ENCODE measurements around the gene RETREG1. TPM values are rescaled to one million over a fixed set of nuclear protein-coding genes. Genes with fewer than 3 reads are reported as not detected.

Gene RETREG1
- polyA plus RNA-seq, 1 of the 3 experiments (the other 2 are of a cell fraction) = 0.43 TPM

DNA sequence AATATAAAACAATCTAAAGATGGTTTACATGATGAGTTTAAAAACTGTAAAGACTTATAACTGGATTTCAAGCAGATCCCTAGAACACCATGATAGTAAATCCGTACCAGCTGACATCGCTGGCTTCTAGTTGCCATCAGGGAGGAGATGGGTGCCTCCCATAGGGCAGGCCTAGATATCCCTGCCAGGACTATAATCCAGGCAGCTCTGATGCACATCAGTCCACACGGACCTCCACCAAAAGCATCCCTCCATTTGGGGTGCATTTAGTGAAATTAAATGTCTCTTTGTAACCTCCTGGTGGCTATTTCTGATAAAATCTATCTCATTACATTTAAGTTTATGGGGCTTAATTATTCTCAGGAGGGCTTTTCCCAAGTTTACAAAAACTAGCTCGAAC lies 45.8 kb downstream of the RETREG1 start:
- no peak overlapping the region for H2AFZ ChIP-seq (ENCODE audit: low read depth)
- no peaks in the 10 kb centered on the region for H3K9me2 ChIP-seq
- no peak overlapping the region for H3K9ac ChIP-seq
- ChIA-PET CTCF (interaction anchor here (1.1 to 1.4 kb wide), 5 partner anchors 9 to 618 kb away, joined by 3 to 5 read pairs (median 5); no protein-coding TSS in a partner anchor), POLR2A (no interaction called here)
- H3K4me3 ChIP-seq (ENCODE audit: low read depth in 2 of 2, low read length in 1 of 2) = no peak overlapping the region
- WGBS (ENCODE audit: low lambda C conversion rate) = 90% methylated on average over 4 of the region's 4 CpGs
- no peaks in the 10 kb centered on the region for H3K27me3 ChIP-seq (ENCODE audit: insufficient read depth)
- no peaks in the 10 kb centered on the region for H4K20me1 ChIP-seq (ENCODE audit: insufficient read depth)
- H3K9me3 ChIP-seq = no peaks in the 10 kb centered on the region
- no peaks in the 10 kb centered on the region for H3K79me2 ChIP-seq (ENCODE audit: insufficient read depth)
- H3F3A ChIP-seq (replicated peaks; ENCODE audit: insufficient read depth) = peaks cover 22% of the 10 kb centered on the region
- peak overlapping the region in 1 of 2 experiments; percentile 37; a peak in 1 of 4 replicates for H3K27ac ChIP-seq (ENCODE audit: low read depth in 2 of 2, low read length in 1 of 2)
- peaks cover 12 to 17% of the 10 kb centered on the region in 2 experiments; a peak in 3 of 4 replicates for H3K4me1 ChIP-seq (ENCODE audit: control insufficient read depth in 1 of 2, insufficient read depth in 2 of 2, low read depth in 1 of 2, low read length in 1 of 2)
- no peaks in the 10 kb centered on the region for H3K36me3 ChIP-seq (replicated peaks in 1 of 2; ENCODE audit: control insufficient read depth in 1 of 2, insufficient read depth in 2 of 2, low read length in 1 of 2)
- no peak for DNase-seq
- no peak overlapping the region for H3K4me2 ChIP-seq
- TF ChIP-seq RCOR1 (IDR thresholded peaks at IDR 0.05; ENCODE audit: low read length) = no peak
- TF ChIP-seq, protein P1, sequence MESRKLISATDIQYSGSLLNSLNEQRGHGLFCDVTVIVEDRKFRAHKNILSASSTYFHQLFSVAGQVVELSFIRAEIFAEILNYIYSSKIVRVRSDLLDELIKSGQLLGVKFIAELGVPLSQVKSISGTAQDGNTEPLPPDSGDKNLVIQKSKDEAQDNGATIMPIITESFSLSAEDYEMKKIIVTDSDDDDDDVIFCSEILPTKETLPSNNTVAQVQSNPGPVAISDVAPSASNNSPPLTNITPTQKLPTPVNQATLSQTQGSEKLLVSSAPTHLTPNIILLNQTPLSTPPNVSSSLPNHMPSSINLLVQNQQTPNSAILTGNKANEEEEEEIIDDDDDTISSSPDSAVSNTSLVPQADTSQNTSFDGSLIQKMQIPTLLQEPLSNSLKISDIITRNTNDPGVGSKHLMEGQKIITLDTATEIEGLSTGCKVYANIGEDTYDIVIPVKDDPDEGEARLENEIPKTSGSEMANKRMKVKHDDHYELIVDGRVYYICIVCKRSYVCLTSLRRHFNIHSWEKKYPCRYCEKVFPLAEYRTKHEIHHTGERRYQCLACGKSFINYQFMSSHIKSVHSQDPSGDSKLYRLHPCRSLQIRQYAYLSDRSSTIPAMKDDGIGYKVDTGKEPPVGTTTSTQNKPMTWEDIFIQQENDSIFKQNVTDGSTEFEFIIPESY (IDR thresholded peaks at IDR 0.05; ENCODE audit: borderline replicate concordance, low read depth) = no peak

DNA sequence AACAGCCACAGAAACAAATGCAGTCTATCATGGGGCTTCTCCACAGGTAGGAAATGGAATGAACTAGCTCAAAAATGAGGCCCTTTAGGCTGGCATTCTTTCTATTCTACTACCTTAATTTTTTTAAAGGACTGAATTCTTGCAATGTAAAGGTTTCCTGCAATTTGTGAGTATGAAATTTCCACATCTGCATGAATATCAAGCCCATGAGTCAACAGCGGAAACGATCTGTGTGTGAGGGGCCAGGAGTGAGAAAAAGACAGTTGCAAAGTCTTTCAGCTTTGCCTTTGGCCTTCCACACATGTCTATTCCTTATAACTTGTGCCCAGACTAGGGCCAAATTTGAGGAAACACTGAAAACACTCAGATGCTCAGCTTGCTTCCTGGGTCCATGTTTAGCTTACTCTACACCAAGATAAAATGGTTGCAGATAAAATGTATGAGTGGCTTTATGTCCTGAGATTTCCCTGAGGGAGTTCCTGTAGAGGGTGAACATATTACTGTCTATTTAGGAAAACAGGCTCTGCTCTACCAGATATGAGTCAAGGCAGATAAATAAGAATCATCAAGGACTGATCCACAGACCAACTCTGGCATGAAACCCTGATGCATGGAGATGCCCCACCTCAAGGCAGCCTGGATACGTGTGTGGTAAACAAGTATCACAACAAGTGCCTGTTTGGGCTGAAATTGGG lies 46.5 kb downstream of the RETREG1 start:
- peak; percentile 18 for DNase-seq
- no peak overlapping the region for H3K4me2 ChIP-seq
- WGBS (ENCODE audit: low lambda C conversion rate) = 72% methylated on average over 3 of the region's 3 CpGs

More for the DNA sequence above, 46.5 kb downstream of the RETREG1 start:
- no peak overlapping the region for H3K9ac ChIP-seq
- H3K27me3 ChIP-seq (ENCODE audit: insufficient read depth) = no peaks in the 10 kb centered on the region; the same call in 1 of the 2 replicates
- H3K4me1 ChIP-seq (ENCODE audit: control insufficient read depth in 1 of 2, insufficient read depth in 2 of 2, low read depth in 1 of 2, low read length in 1 of 2) = peaks cover 6 to 17% of the 10 kb centered on the region in 2 experiments; a peak in 3 of 4 replicates
- ChIA-PET POLR2A (no interaction called here), CTCF (interaction anchor here (1.1 to 2.8 kb wide), 4 partner anchors 17 to 96 kb away, joined by 3 to 9 read pairs (median 6); no protein-coding TSS in a partner anchor)
- no peaks in the 10 kb centered on the region for H3K36me3 ChIP-seq (replicated peaks in 1 of 2; ENCODE audit: control insufficient read depth in 1 of 2, insufficient read depth in 2 of 2, low read length in 1 of 2)
- H3F3A ChIP-seq (replicated peaks; ENCODE audit: insufficient read depth) = peaks cover 15% of the 10 kb centered on the region
- no peaks in the 10 kb centered on the region for H3K79me2 ChIP-seq (ENCODE audit: insufficient read depth)
- H3K4me3 ChIP-seq (ENCODE audit: low read depth in 2 of 2, low read length in 1 of 2) = no peak overlapping the region
- H3K9me2 ChIP-seq = no peaks in the 10 kb centered on the region
- H3K9me3 ChIP-seq = no peaks in the 10 kb centered on the region
- H4K20me1 ChIP-seq (ENCODE audit: insufficient read depth) = no peaks in the 10 kb centered on the region
- H2AFZ ChIP-seq (ENCODE audit: low read depth) = no peak overlapping the region
- peak overlapping the region in 1 of 2 experiments; percentile 37; a peak in 2 of 4 replicates for H3K27ac ChIP-seq (ENCODE audit: low read depth in 2 of 2, low read length in 1 of 2)
- TF ChIP-seq GATA2 (CRISPR knock-in tag; IDR thresholded peaks at IDR 0.05) (peak; percentile 27; the same call in 1 of the 2 replicates), EP300 (IDR thresholded peaks at IDR 0.05; ENCODE audit: borderline replicate concordance in 1 of 2, low read depth in 1 of 2, low read length in 1 of 2) (peak in 1 of 2 experiments; percentile 41; a peak in 1 of 4 replicates), JUND (IDR thresholded peaks at IDR 0.05) (0 out of 2 replicates have a peak, but pooled peaks have one; percentile 16)
- TF ChIP-seq, protein P2, sequence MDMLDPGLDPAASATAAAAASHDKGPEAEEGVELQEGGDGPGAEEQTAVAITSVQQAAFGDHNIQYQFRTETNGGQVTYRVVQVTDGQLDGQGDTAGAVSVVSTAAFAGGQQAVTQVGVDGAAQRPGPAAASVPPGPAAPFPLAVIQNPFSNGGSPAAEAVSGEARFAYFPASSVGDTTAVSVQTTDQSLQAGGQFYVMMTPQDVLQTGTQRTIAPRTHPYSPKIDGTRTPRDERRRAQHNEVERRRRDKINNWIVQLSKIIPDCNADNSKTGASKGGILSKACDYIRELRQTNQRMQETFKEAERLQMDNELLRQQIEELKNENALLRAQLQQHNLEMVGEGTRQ (IDR thresholded peaks at IDR 0.05; ENCODE audit: borderline replicate concordance, low read depth, low read length) = no peak

Data from SK-N-SH (cell line).